HG03045 (cell line): ENCODE measurements around the gene GTF2A2.
A peak's percentile ranks its signal among the peaks of the same experiment; 100 is the strongest.
"Not testable (repeated sequence)": the region's sequence is repeated elsewhere in the genome, so short reads cannot be mapped to it uniquely, and the experiment has no call there.

Source experiments
- ATAC-seq: cut with Tn5 transposase; IDR thresholded peaks from one replicate; pipeline ENCODE4 v1.9.1; 2021; ENCODE audit warnings: mild to moderate bottlenecking, moderate library complexity; ENCODE audit not compliant: unreplicated experiment

Gene GTF2A2

GRCh38 chr15:59656897-59657634 lies at the start of gene GTF2A2:
Gene GTF2A2, minus strand, starts transcription at chr15:59657515. Its CDS starts 5,238 bp downstream, at chr15:59652277.
- peak; percentile 99 for ATAC-seq

- ATAC-seq = no peak
These were observed 46.9 kb upstream of the GTF2A2 start for GRCh38 chr15:59703979-59704796.

- ATAC-seq = no peak
These were observed 45.0 kb upstream of the GTF2A2 start for GRCh38 chr15:59702351-59702750.

- no peak for ATAC-seq
These were observed 44.6 kb upstream of the GTF2A2 start for GRCh38 chr15:59701880-59702279.

- ATAC-seq = no peak
These were observed 42.6 kb upstream of the GTF2A2 start for GRCh38 chr15:59699810-59700431.

GRCh38 chr15:59698065-59698464 lies 40.8 kb upstream of the GTF2A2 start:
- not testable (repeated sequence) for ATAC-seq

GRCh38 chr15:59696332-59696731 lies 39.0 kb upstream of the GTF2A2 start:
- no peak for ATAC-seq

GRCh38 chr15:59694779-59695178 lies 37.5 kb upstream of the GTF2A2 start:
- ATAC-seq = no peak

- ATAC-seq = no peak
These were observed 34.0 kb upstream of the GTF2A2 start for GRCh38 chr15:59691194-59691805.

- peak; percentile 25 for ATAC-seq
These were observed 32.4 kb upstream of the GTF2A2 start for GRCh38 chr15:59689626-59690236.

GRCh38 chr15:59688782-59689625 lies 31.7 kb upstream of the GTF2A2 start, which contains the start of gene BNIP2:
Gene BNIP2, minus strand, starts transcription at chr15:59689320. Its CDS starts 6,863 bp downstream, at chr15:59682457.
- peak; percentile 90 for ATAC-seq

- peak; percentile 1 for ATAC-seq
These were observed 31.1 kb upstream of the GTF2A2 start for GRCh38 chr15:59688423-59688781.

GRCh38 chr15:59687836-59688235 lies 30.5 kb upstream of the GTF2A2 start:
- ATAC-seq = no peak

GRCh38 chr15:59686389-59686788 lies 29.1 kb upstream of the GTF2A2 start:
- ATAC-seq = no peak

GRCh38 chr15:59685737-59686297 lies 28.5 kb upstream of the GTF2A2 start:
- ATAC-seq = no peak

- ATAC-seq = no peak
These were observed 23.6 kb upstream of the GTF2A2 start for GRCh38 chr15:59680870-59681269.

- no peak for ATAC-seq
These were observed 23.0 kb upstream of the GTF2A2 start for GRCh38 chr15:59680346-59680745.

- ATAC-seq = no peak
These were observed 21.3 kb upstream of the GTF2A2 start for GRCh38 chr15:59678620-59679019.

- no peak for ATAC-seq
These were observed 20.9 kb upstream of the GTF2A2 start for GRCh38 chr15:59678172-59678571.
